SK-N-SH (cell line): ENCODE measurements around the gene CST3. TPM values are rescaled to one million over a fixed set of nuclear protein-coding genes. Genes with fewer than 3 reads are reported as not detected.

Source experiments
- CTCF ChIA-PET: fragments of 300-600, 350-600 bp; formaldehyde crosslinking; extraction: SDS; loops from one replicate; lab custom pipeline; 2021; lab: Yijun Ruan, JAX
- POLR2A ChIA-PET: fragments of 350-600 bp; sonication (Branson Sonifier 250); formaldehyde crosslinking; extraction: SDS; loops from one replicate; lab custom pipeline; 2020; ENCODE audit warnings: antibody characterized with exemption, inconsistent platforms; lab: Yijun Ruan, JAX
- DNase-seq: peaks from one replicate; pipeline ENCODE4 v3.0.0; 2012
- H2AFZ ChIP-seq: fragments of 200-600 bp; sonication (generic); 2 replicates; pipeline ENCODE4 v1.8.1; 2016; ENCODE audit warnings: antibody characterized with exemption, mild to moderate bottlenecking, low read depth
- H3F3A ChIP-seq: fragments of 200-600 bp; sonication (generic); replicated peaks from 2 replicates; pipeline ENCODE3; 2016; ENCODE audit warnings: antibody characterized with exemption, mild to moderate bottlenecking; ENCODE audit not compliant: insufficient read depth
- H3K27ac ChIP-seq, 2 experiments: fragments of 200-500 bp in 1 of 2; fragments of 200-600 bp in 1 of 2; sonication (Bioruptor generic) in 1 of 2; sonication (generic), shearing (Covaris generic) in 1 of 2; 2 replicates each; pipeline versions ENCODE4 v1.5.1 to v1.6.1; 2014 to 2016; ENCODE audit warnings: low read depth in 2 of 2, inconsistent platforms in 1 of 2, low read length in 1 of 2, mild to moderate bottlenecking in 1 of 2, mixed read lengths in 1 of 2
- H3K27me3 ChIP-seq: fragments of 200-600 bp; sonication (generic), shearing (Covaris generic); 2 replicates; pipeline ENCODE4 v1.6.1; 2016; ENCODE audit warnings: mixed run types; ENCODE audit not compliant: insufficient read depth
- H3K36me3 ChIP-seq, 2 experiments: fragments of 200-500 bp in 1 of 2; fragments of 200-600 bp in 1 of 2; sonication (Bioruptor generic) in 1 of 2; sonication (generic) in 1 of 2; replicated peaks in 1 of 2; 2 replicates each; pipeline versions ENCODE3 to v1.5.1; 2014 to 2016; ENCODE audit warnings: low read length in 1 of 2, mild to moderate bottlenecking in 1 of 2; ENCODE audit not compliant: insufficient read depth in 2 of 2, control insufficient read depth in 1 of 2
- H3K4me1 ChIP-seq, 2 experiments: fragments of 200-500 bp in 1 of 2; fragments of 200-600 bp in 1 of 2; sonication (Bioruptor generic) in 1 of 2; sonication (generic), shearing (Covaris generic) in 1 of 2; 2 replicates each; pipeline versions ENCODE4 v1.5.1 to v1.6.1; 2014 to 2016; ENCODE audit warnings: low read depth in 1 of 2, low read length in 1 of 2, mixed run types in 1 of 2; ENCODE audit not compliant: insufficient read depth in 2 of 2, control insufficient read depth in 1 of 2
- H3K4me2 ChIP-seq: fragments of 200-600 bp; sonication (generic), shearing (Covaris generic); 2 replicates; pipeline ENCODE4 v1.6.1; 2017; ENCODE audit warnings: mixed run types
- H3K4me3 ChIP-seq, 2 experiments: fragments of 200-500 bp in 1 of 2; fragments of 200-600 bp in 1 of 2; sonication (Bioruptor generic) in 1 of 2; sonication (generic), shearing (Covaris generic) in 1 of 2; 2 replicates each; pipeline versions ENCODE4 v1.5.1 to v1.8.1; 2014 to 2016; ENCODE audit warnings: low read depth in 2 of 2, inconsistent platforms in 1 of 2, low read length in 1 of 2, mild to moderate bottlenecking in 1 of 2, mixed read lengths in 1 of 2, moderate library complexity in 1 of 2
- H3K79me2 ChIP-seq: fragments of 200-600 bp; sonication (generic); 2 replicates; pipeline ENCODE4 v1.8.1; 2017; ENCODE audit warnings: mild to moderate bottlenecking; ENCODE audit not compliant: insufficient read depth
- H3K9ac ChIP-seq: fragments of 200-600 bp; sonication (generic); 2 replicates; pipeline ENCODE4 v1.6.1; 2017; ENCODE audit warnings: mixed run types
- H3K9me2 ChIP-seq: fragments of 200-600 bp; sonication (generic); 2 replicates; pipeline ENCODE4 v1.6.1; 2017; ENCODE audit warnings: mixed run types
- H3K9me3 ChIP-seq: fragments of 200-600 bp; sonication (generic); 2 replicates; pipeline ENCODE4 v1.6.1; 2017; ENCODE audit warnings: mixed run types, mild to moderate bottlenecking, moderate library complexity
- H4K20me1 ChIP-seq: fragments of 200-600 bp; sonication (generic); 2 replicates; pipeline ENCODE4 v1.6.1; 2017; ENCODE audit warnings: mild to moderate bottlenecking, mixed run types; ENCODE audit not compliant: insufficient read depth
- CHD2 ChIP-seq: fragments of 150-350 bp; IDR thresholded peaks from 2 replicates; pipeline ENCODE4 v1.6.1; 2018; ENCODE audit warnings: low read length; ENCODE audit not compliant: partially characterized antibody
- FOXJ3 ChIP-seq: sonication (generic); formaldehyde crosslinking; IDR thresholded peaks from 2 replicates; pipeline ENCODE4 v1.5.1; 2020; ENCODE audit warnings: mild to moderate bottlenecking, missing genetic modification reagents
- GATA2 ChIP-seq: sonication (generic); formaldehyde crosslinking; IDR thresholded peaks from 2 replicates; pipeline ENCODE4 v1.5.0; 2020; ENCODE audit warnings: mild to moderate bottlenecking, missing genetic modification reagents
- IRF3 ChIP-seq: fragments of 150-350 bp; IDR thresholded peaks from 2 replicates; pipeline ENCODE4 v1.6.1; 2016; ENCODE audit warnings: mild to moderate bottlenecking, low read depth, low read length
- MXI1 ChIP-seq: IDR thresholded peaks from 2 replicates; pipeline ENCODE4 v1.6.1; 2012; ENCODE audit warnings: mild to moderate bottlenecking, low read depth, low read length, improper control_type of control experiment
- NFIC ChIP-seq: IDR thresholded peaks from 2 replicates; pipeline ENCODE4 v1.4.0; 2012; ENCODE audit warnings: borderline replicate concordance
- RAD21 ChIP-seq: IDR thresholded peaks from 2 replicates; pipeline ENCODE4 v1.6.1; 2012; ENCODE audit warnings: mild to moderate bottlenecking, low read length
- RFX5 ChIP-seq: IDR thresholded peaks from 2 replicates; pipeline ENCODE4 v1.6.1; 2012; ENCODE audit warnings: mild to moderate bottlenecking, improper control_type of control experiment, low read length
- SMC3 ChIP-seq: IDR thresholded peaks from 2 replicates; pipeline ENCODE4 v1.6.1; 2012; ENCODE audit warnings: low read depth, low read length, improper control_type of control experiment
- TCF12 ChIP-seq: IDR thresholded peaks from 2 replicates; pipeline ENCODE4 v1.4.0; 2012
- TEAD4 ChIP-seq: IDR thresholded peaks from 2 replicates; pipeline ENCODE4 v1.4.0; 2012; ENCODE audit warnings: mild to moderate bottlenecking, borderline replicate concordance; ENCODE audit not compliant: insufficient read depth
- USF1 ChIP-seq: IDR thresholded peaks from 2 replicates; pipeline ENCODE4 v1.4.0; 2012; ENCODE audit warnings: low read depth, borderline replicate concordance
- USF2 ChIP-seq: fragments of 150-350 bp; IDR thresholded peaks from 2 replicates; pipeline ENCODE4 v1.6.1; 2017; ENCODE audit warnings: antibody characterized with exemption, low read length, low read depth, borderline replicate concordance
- YY1 ChIP-seq: IDR thresholded peaks from 2 replicates; pipeline ENCODE4 v1.4.0; 2012; ENCODE audit warnings: low read depth, mild to moderate bottlenecking
- WGBS: methylation state at CpG from one replicate; pipeline ENCODE4 v1.1.6; 2017; ENCODE audit warnings: low lambda C conversion rate; 5-methylcytosine and 5-hydroxymethylcytosine counted together
- polyA plus RNA-seq, 3 experiments: library from polyadenylated mRNA; depleted of rRNA; stranded (reverse); fragments of >200 nt; gene quantifications; 2 replicates each; pipeline ENCODE4 v1.2.3, GENCODE V29; 2012
- TF ChIP-seq, protein P1 (sequence below): fragments of 200-600 bp; sonication (generic); IDR thresholded peaks from 2 replicates; pipeline ENCODE4 v1.6.1; 2017; ENCODE audit warnings: antibody characterized with exemption, mild to moderate bottlenecking, moderate library complexity

CST3 gene
- polyA plus RNA-seq, 1 of the 3 experiments (the other 2 are of a cell fraction), result 428 TPM

GRCh38 chr20:23634985-23635767, 2.6 kb downstream of the CST3 start (continued):
- TF ChIP-seq, protein P1, sequence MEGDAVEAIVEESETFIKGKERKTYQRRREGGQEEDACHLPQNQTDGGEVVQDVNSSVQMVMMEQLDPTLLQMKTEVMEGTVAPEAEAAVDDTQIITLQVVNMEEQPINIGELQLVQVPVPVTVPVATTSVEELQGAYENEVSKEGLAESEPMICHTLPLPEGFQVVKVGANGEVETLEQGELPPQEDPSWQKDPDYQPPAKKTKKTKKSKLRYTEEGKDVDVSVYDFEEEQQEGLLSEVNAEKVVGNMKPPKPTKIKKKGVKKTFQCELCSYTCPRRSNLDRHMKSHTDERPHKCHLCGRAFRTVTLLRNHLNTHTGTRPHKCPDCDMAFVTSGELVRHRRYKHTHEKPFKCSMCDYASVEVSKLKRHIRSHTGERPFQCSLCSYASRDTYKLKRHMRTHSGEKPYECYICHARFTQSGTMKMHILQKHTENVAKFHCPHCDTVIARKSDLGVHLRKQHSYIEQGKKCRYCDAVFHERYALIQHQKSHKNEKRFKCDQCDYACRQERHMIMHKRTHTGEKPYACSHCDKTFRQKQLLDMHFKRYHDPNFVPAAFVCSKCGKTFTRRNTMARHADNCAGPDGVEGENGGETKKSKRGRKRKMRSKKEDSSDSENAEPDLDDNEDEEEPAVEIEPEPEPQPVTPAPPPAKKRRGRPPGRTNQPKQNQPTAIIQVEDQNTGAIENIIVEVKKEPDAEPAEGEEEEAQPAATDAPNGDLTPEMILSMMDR, result no peak

DNA sequence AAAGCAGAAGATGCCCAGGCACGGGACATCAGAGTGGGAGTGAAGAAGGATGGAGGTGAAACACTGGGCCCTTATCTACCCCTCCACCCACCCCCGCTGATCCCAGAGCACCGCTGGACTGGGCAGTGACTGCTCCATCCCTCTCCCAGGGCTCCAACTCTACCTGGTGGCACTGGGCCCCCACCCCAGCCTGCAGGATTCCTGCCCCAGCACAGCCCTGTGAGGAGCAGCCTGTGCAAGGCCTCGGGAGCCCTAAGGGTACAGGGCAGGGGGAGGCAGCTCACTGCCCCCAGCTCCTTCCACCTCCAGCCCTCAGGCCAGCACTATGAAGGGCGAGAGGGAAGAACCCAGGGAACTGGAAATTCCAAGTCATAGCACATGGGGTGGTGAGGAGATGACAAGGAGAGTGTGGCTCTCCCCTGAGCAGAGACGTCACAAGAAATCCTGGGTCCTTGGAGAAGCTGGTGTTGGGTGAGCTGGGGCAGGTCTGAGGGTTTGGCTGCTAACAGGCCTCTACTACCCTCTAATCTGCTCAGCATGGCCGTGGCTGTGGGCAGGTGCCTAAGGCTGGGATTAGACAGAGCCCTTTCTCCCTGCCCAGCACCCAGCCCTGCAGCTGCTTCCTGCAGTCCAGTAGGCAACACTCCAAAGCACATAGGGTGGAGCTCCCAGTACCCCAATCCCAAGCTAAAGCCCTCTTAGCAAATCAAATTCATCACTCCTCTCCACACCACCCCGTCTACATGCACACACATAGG, 3.5 kb downstream of the CST3 start:
- ChIA-PET CTCF (no interaction called here), POLR2A (no interaction called here)
- Histone ChIP-seq H3K36me3 (peaks cover 0 to 13% of the 10 kb centered on the region in 2 experiments), H3K9ac (no peak overlapping the region), H3F3A (no peaks in the 10 kb centered on the region), H4K20me1 (peaks cover 7% of the 10 kb centered on the region; the same call in 1 of the 2 replicates), H3K27me3 (no peaks in the 10 kb centered on the region), H2AFZ (no peak overlapping the region), H3K4me1 (peaks cover 4 to 10% of the 10 kb centered on the region in 2 experiments; a peak in 1 of 4 replicates), H3K4me3 (no peak overlapping the region), H3K9me2 (no peaks in the 10 kb centered on the region), H3K4me2 (no peak overlapping the region), H3K27ac (no peak overlapping the region), H3K79me2 (peaks cover 22% of the 10 kb centered on the region), H3K9me3 (no peaks in the 10 kb centered on the region)
- no peak for DNase-seq
- TF ChIP-seq SMC3 (no peak), CHD2 (no peak), USF1 (no peak), RFX5 (no peak)
- WGBS, result 81% methylated on average over 7 of the region's 8 CpGs

DNA sequence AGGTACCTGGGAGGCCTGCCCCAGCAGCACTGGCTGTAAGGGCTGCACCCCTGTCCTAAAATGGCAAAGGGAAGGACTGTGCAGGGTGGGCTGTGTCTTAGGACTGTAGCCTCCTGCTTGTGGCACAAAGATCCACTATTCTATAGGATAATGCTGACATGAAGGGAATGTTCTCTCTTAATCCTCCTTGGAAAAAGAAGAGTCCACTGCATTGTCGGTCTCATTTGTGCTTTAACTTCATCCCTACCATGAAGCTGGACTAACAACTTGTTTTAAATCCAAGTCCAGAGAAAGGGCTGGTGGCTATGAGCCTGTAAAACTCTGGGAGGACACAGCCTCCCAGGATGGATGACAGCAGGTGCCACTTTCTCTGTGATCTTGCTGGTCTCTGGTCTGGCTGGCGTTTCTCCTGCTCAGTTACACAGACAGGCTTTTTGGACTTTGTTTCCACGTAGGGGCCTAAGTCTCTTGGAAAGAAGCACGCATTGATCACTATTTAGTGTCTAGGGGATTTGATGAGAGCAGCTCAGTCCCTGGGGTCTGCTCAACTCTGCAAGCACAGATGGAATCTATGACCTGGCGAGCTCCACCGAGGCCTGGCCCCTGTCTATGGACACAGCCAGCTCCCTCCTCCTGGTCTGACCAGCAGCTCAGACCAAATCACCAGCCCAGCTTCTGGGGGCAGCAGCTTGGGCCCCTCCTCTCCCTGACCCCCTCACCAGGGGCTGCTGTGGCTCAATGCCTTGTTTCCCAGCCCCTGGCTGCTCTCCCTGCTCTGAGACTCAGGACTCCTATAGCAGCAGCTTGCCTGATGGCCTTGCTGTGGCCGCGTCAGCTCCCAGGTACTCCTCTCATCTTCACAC, 4.8 kb downstream of the CST3 start:
- Histone ChIP-seq H3K27me3 (no peaks in the 10 kb centered on the region), H3K4me1 (peaks cover 4 to 10% of the 10 kb centered on the region in 2 experiments; a peak in 1 of 4 replicates), H3K4me2 (no peak overlapping the region), H3K4me3 (no peak overlapping the region), H2AFZ (no peak overlapping the region), H3K36me3 (peaks cover 0 to 13% of the 10 kb centered on the region in 2 experiments), H3K9me3 (no peaks in the 10 kb centered on the region), H3K79me2 (peaks cover 22% of the 10 kb centered on the region), H3K9me2 (no peaks in the 10 kb centered on the region), H3F3A (no peaks in the 10 kb centered on the region), H3K9ac (no peak overlapping the region), H4K20me1 (peaks cover 7% of the 10 kb centered on the region; the same call in 1 of the 2 replicates), H3K27ac (no peak overlapping the region)
- no peak for DNase-seq
- ChIA-PET CTCF (no interaction called here), POLR2A (no interaction called here)
- 90% methylated on average over 6 of the region's 8 CpGs for WGBS
- TF ChIP-seq FOXJ3 (CRISPR knock-in tag), result no peak
- TF ChIP-seq CHD2, result no peak
- TF ChIP-seq GATA2, result no peak
- TF ChIP-seq RAD21, result no peak
- TF ChIP-seq SMC3, result no peak
- TF ChIP-seq MXI1, result no peak
- TF ChIP-seq NFIC, result no peak
- TF ChIP-seq TEAD4, result no peak
- no peak for TF ChIP-seq IRF3
- TF ChIP-seq USF2, result no peak
- no peak for TF ChIP-seq TCF12
- no peak for TF ChIP-seq YY1
